Activated T-cell treated with anti-CD3 and anti-CD28 coated beads, Interleukin-2, amount 50 U/mL, for 24 hours (primary cell): ENCODE results near the gene CRYGD.

ENCODE experiments used
- DNase-seq: peaks from one replicate; pipeline ENCODE4 v3.0.0-alpha.2; 2020
- H3K27ac Mint-ChIP-seq: 2 replicates; pipeline ENCODE4 v1.8.0; 2020; ENCODE audit warnings: mild to moderate bottlenecking, mixed read lengths
- H3K27me3 Mint-ChIP-seq: 2 replicates; pipeline ENCODE4 v1.8.0; 2020; ENCODE audit warnings: mixed read lengths
- H3K36me3 Mint-ChIP-seq: 2 replicates; pipeline ENCODE4 v1.8.0; 2020; ENCODE audit warnings: low read depth, mixed read lengths
- H3K4me1 Mint-ChIP-seq: 2 replicates; pipeline ENCODE4 v1.8.0; 2020; ENCODE audit warnings: low read depth, mixed read lengths
- H3K4me3 Mint-ChIP-seq: 2 replicates; pipeline ENCODE4 v1.8.0; 2020; ENCODE audit warnings: mild to moderate bottlenecking, moderate library complexity, mixed read lengths
- H3K9me3 Mint-ChIP-seq: 2 replicates; pipeline ENCODE4 v1.8.0; 2020; ENCODE audit warnings: mixed read lengths

Gene CRYGD

GRCh38 chr2:208077276-208077675 lies 47.0 kb downstream of the CRYGD start:
- H3K36me3 Mint-ChIP-seq: no peaks in the 10 kb centered on the region
- no peak overlapping the region for H3K27ac Mint-ChIP-seq
- no peaks in the 10 kb centered on the region for H3K9me3 Mint-ChIP-seq
- peaks cover 29% of the 10 kb centered on the region for H3K27me3 Mint-ChIP-seq
- no peak overlapping the region for H3K4me3 Mint-ChIP-seq
- no peak for DNase-seq
- no peaks in the 10 kb centered on the region for H3K4me1 Mint-ChIP-seq

GRCh38 chr2:208074610-208075356 lies 49.5 kb downstream of the CRYGD start:
- H3K27me3 Mint-ChIP-seq: peaks cover 21% of the 10 kb centered on the region
- no peak for DNase-seq
- no peaks in the 10 kb centered on the region for H3K9me3 Mint-ChIP-seq
- H3K27ac Mint-ChIP-seq: no peak overlapping the region
- H3K4me3 Mint-ChIP-seq: no peak overlapping the region
- H3K4me1 Mint-ChIP-seq: no peaks in the 10 kb centered on the region
- no peaks in the 10 kb centered on the region for H3K36me3 Mint-ChIP-seq

GRCh38 chr2:208072250-208072892 lies 52.0 kb downstream of the CRYGD start:
- Mint-ChIP-seq H3K4me1 (no peaks in the 10 kb centered on the region), H3K9me3 (no peaks in the 10 kb centered on the region), H3K36me3 (no peaks in the 10 kb centered on the region), H3K27me3 (peaks cover 3% of the 10 kb centered on the region), H3K4me3 (no peak overlapping the region), H3K27ac (no peak overlapping the region)
- peak; percentile 54 for DNase-seq
